Neuronal stem cell (in vitro differentiated cells): ENCODE measurements around the gene SCFD2.

Source experiments
- DNase-seq: peaks from one replicate; pipeline ENCODE4 v3.0.0-alpha.2; 2013; ENCODE audit warnings: low spot score
- H2AFZ ChIP-seq: one replicate; pipeline ENCODE4 v1.6.1; 2013; ENCODE audit warnings: mild to moderate bottlenecking, low read length, inconsistent platforms
- H2AK5ac ChIP-seq: 2 replicates; pipeline ENCODE4 v1.6.1; 2013; ENCODE audit warnings: low read depth, mild to moderate bottlenecking, inconsistent platforms, low read length, moderate library complexity, mixed read lengths
- H2BK120ac ChIP-seq: 2 replicates; pipeline ENCODE4 v1.6.1; 2013; ENCODE audit warnings: low read depth, mild to moderate bottlenecking, inconsistent platforms, low read length, moderate library complexity, mixed read lengths
- H2BK12ac ChIP-seq: one replicate; pipeline ENCODE4 v1.6.1; 2013; ENCODE audit warnings: low read length, inconsistent platforms
- H2BK15ac ChIP-seq: 2 replicates; pipeline ENCODE4 v1.6.1; 2013; ENCODE audit warnings: mild to moderate bottlenecking, low read length, inconsistent platforms, mixed read lengths
- H2BK5ac ChIP-seq: one replicate; pipeline ENCODE4 v1.6.1; 2013; ENCODE audit warnings: inconsistent platforms, mild to moderate bottlenecking, low read length, moderate library complexity
- H3K14ac ChIP-seq: one replicate; pipeline ENCODE4 v1.6.1; 2013; ENCODE audit warnings: low read length, inconsistent platforms
- H3K18ac ChIP-seq: 2 replicates; pipeline ENCODE4 v1.6.1; 2013; ENCODE audit warnings: low read length, inconsistent platforms
- H3K23ac ChIP-seq: 2 replicates; pipeline ENCODE4 v1.6.1; 2013; ENCODE audit warnings: low read depth, mild to moderate bottlenecking, mixed read lengths, low read length, inconsistent platforms; ENCODE audit not compliant: poor library complexity
- H3K27ac ChIP-seq: replicated peaks from 3 replicates; pipeline ENCODE4 v1.5.1; 2013; ENCODE audit warnings: low read length, inconsistent platforms
- H3K27me3 ChIP-seq, 3 experiments: 2 replicates each; pipeline ENCODE4 v1.6.1; 2013; ENCODE audit warnings: low read length in 3 of 3, mild to moderate bottlenecking in 2 of 3, inconsistent platforms in 1 of 3, low read depth in 1 of 3, mixed read lengths in 1 of 3, moderate library complexity in 1 of 3; ENCODE audit not compliant: control insufficient read depth in 3 of 3, insufficient read depth in 3 of 3
- H3K36me3 ChIP-seq, 2 donors: replicated peaks in 1 of 2; 2 replicates each; pipeline ENCODE4 v1.6.1; 2013; ENCODE audit warnings: low read length in 2 of 2; ENCODE audit not compliant: control insufficient read depth in 2 of 2, insufficient read depth in 2 of 2
- H3K4ac ChIP-seq: 2 replicates; pipeline ENCODE4 v1.6.1; 2013; ENCODE audit warnings: inconsistent platforms, mild to moderate bottlenecking, low read length, moderate library complexity
- H3K4me1 ChIP-seq, 2 donors: 1 replicate in 1 of 2; 2 replicates in 1 of 2; pipeline ENCODE4 v1.6.1; 2013; ENCODE audit warnings: low read length in 2 of 2, low read depth in 1 of 2; ENCODE audit not compliant: control insufficient read depth in 2 of 2, insufficient read depth in 1 of 2
- H3K4me2 ChIP-seq: one replicate; pipeline ENCODE4 v1.6.1; 2013; ENCODE audit warnings: mild to moderate bottlenecking, low read length, inconsistent platforms; ENCODE audit not compliant: insufficient read depth, poor library complexity, severe bottlenecking
- H3K4me3 ChIP-seq, 2 donors: 2 replicates each; pipeline ENCODE4 v1.5.1; 2013; ENCODE audit warnings: low read length in 2 of 2, mild to moderate bottlenecking in 2 of 2, inconsistent platforms in 1 of 2, moderate library complexity in 1 of 2
- H3K79me1 ChIP-seq: one replicate; pipeline ENCODE4 v1.6.1; 2013; ENCODE audit warnings: low read depth, mild to moderate bottlenecking, inconsistent platforms, low read length, moderate library complexity
- H3K9ac ChIP-seq: one replicate; pipeline ENCODE4 v1.6.1; 2013; ENCODE audit warnings: mild to moderate bottlenecking, low read depth, low read length, inconsistent platforms; ENCODE audit not compliant: poor library complexity
- H3K9me3 ChIP-seq, 2 donors: replicated peaks in 1 of 2; 2 replicates each; pipeline versions ENCODE3 to v1.6.1; 2013; ENCODE audit warnings: low read length in 2 of 2, mild to moderate bottlenecking in 2 of 2, inconsistent platforms in 1 of 2, low read depth in 1 of 2, mixed read lengths in 1 of 2, moderate library complexity in 1 of 2; ENCODE audit not compliant: control insufficient read depth in 2 of 2, insufficient read depth in 1 of 2
- H4K8ac ChIP-seq: one replicate; pipeline ENCODE4 v1.6.1; 2013; ENCODE audit warnings: low read depth, mild to moderate bottlenecking, inconsistent platforms, low read length, moderate library complexity
- H4K91ac ChIP-seq: one replicate; pipeline ENCODE4 v1.6.1; 2013; ENCODE audit warnings: low read length, low read depth, mild to moderate bottlenecking, inconsistent platforms; ENCODE audit not compliant: poor library complexity
- WGBS, 2 donors: extraction: QIAGEN DNeasy Blood & Tissue Kit; methylation state at CpG; one replicate each; pipeline ENCODE4 v1.1.7; 2013; ENCODE audit warnings: missing lambda C conversion rate in 2 of 2, mixed read lengths in 1 of 2; ENCODE audit not compliant: insufficient read length in 2 of 2, insufficient replicate concordance in 1 of 2; ENCODE audit errors: extremely low coverage in 2 of 2; 5-methylcytosine and 5-hydroxymethylcytosine counted together

Gene SCFD2

GRCh38 chr4:53066155-53066554, 299.7 kb downstream of the SCFD2 start:
- no peak overlapping the region for H3K27ac ChIP-seq
- H3K4me2 ChIP-seq, result no peak overlapping the region
- H3K14ac ChIP-seq, result no peak overlapping the region
- no peak overlapping the region for H3K4ac ChIP-seq
- H2AK5ac ChIP-seq, result no peak overlapping the region
- H2BK15ac ChIP-seq, result no peak overlapping the region
- WGBS, 2 donors, result no CpG with 5 or more reads among the region's 1 CpG
- no peak overlapping the region for H4K91ac ChIP-seq
- no peaks in the 10 kb centered on the region for H3K9me3 ChIP-seq
- H2BK12ac ChIP-seq, result no peak overlapping the region
- H3K4me3 ChIP-seq, result no peak overlapping the region
- H2AFZ ChIP-seq, result no peak overlapping the region
- no peaks in the 10 kb centered on the region for H3K4me1 ChIP-seq
- no peaks in the 10 kb centered on the region for H3K36me3 ChIP-seq
- DNase-seq, result no peak
- no peak overlapping the region for H3K23ac ChIP-seq
- H3K79me1 ChIP-seq, result no peaks in the 10 kb centered on the region
- no peak overlapping the region for H4K8ac ChIP-seq
- H2BK5ac ChIP-seq, result no peak overlapping the region
- no peak overlapping the region for H3K9ac ChIP-seq
- H3K27me3 ChIP-seq, result no peaks in the 10 kb centered on the region
- H3K18ac ChIP-seq, result no peak overlapping the region
- H2BK120ac ChIP-seq, result no peak overlapping the region

- no peaks in the 10 kb centered on the region for H3K36me3 ChIP-seq
- no peak overlapping the region for H2BK5ac ChIP-seq
- H4K8ac ChIP-seq, result no peak overlapping the region
- H4K91ac ChIP-seq, result no peak overlapping the region
- no CpG with 5 or more reads among the region's 1 CpG for WGBS, 2 donors
- H2BK120ac ChIP-seq, result no peak overlapping the region
- H3K4me3 ChIP-seq, result no peak overlapping the region
- no peaks in the 10 kb centered on the region for H3K79me1 ChIP-seq
- no peaks in the 10 kb centered on the region for H3K4me1 ChIP-seq
- H3K4me2 ChIP-seq, result no peak overlapping the region
- H2BK12ac ChIP-seq, result no peak overlapping the region
- H3K18ac ChIP-seq, result no peak overlapping the region
- H2BK15ac ChIP-seq, result no peak overlapping the region
- no peaks in the 10 kb centered on the region for H3K9me3 ChIP-seq
- no peak overlapping the region for H3K4ac ChIP-seq
- no peak overlapping the region for H2AK5ac ChIP-seq
- no peak overlapping the region for H3K23ac ChIP-seq
- no peak overlapping the region for H3K27ac ChIP-seq
- H3K14ac ChIP-seq, result no peak overlapping the region
- H3K27me3 ChIP-seq, result no peaks in the 10 kb centered on the region
- no peak overlapping the region for H3K9ac ChIP-seq
- DNase-seq, result no peak
- no peak overlapping the region for H2AFZ ChIP-seq
Observed at GRCh38 chr4:53064609-53065008, 301.3 kb downstream of the SCFD2 start.

GRCh38 chr4:53061091-53061850, 304.6 kb downstream of the SCFD2 start:
- Histone ChIP-seq H2BK12ac (no peak overlapping the region), H3K4me3 (no peak overlapping the region), H4K8ac (no peak overlapping the region), H3K9ac (no peak overlapping the region), H2BK120ac (no peak overlapping the region), H2BK15ac (no peak overlapping the region), H3K27me3 (no peaks in the 10 kb centered on the region), H3K14ac (no peak overlapping the region), H3K4me1 (no peaks in the 10 kb centered on the region), H3K36me3 (no peaks in the 10 kb centered on the region), H3K18ac (no peak overlapping the region), H3K23ac (no peak overlapping the region), H3K9me3 (no peaks in the 10 kb centered on the region), H2AFZ (no peak overlapping the region), H4K91ac (no peak overlapping the region), H2AK5ac (no peak overlapping the region), H2BK5ac (no peak overlapping the region), H3K79me1 (no peaks in the 10 kb centered on the region), H3K4me2 (no peak overlapping the region), H3K4ac (no peak overlapping the region), H3K27ac (no peak overlapping the region)
- no peak for DNase-seq
- WGBS, 2 donors, result no CpG with 5 or more reads among the region's 8 CpGs

- Histone ChIP-seq H3K79me1 (no peaks in the 10 kb centered on the region), H2BK12ac (no peak overlapping the region), H3K23ac (no peak overlapping the region), H3K14ac (no peak overlapping the region), H2AK5ac (no peak overlapping the region), H3K4me2 (no peak overlapping the region), H3K36me3 (no peaks in the 10 kb centered on the region), H3K9ac (no peak overlapping the region), H3K4me1 (no peaks in the 10 kb centered on the region), H2AFZ (no peak overlapping the region), H4K8ac (no peak overlapping the region), H2BK5ac (no peak overlapping the region), H2BK15ac (no peak overlapping the region), H3K4ac (no peak overlapping the region), H3K9me3 (no peaks in the 10 kb centered on the region), H2BK120ac (no peak overlapping the region), H3K27ac (no peak overlapping the region), H3K27me3 (no peaks in the 10 kb centered on the region), H3K18ac (no peak overlapping the region), H3K4me3 (no peak overlapping the region), H4K91ac (no peak overlapping the region)
- no peak for DNase-seq
- no CpG with 5 or more reads among the region's 3 CpGs for WGBS, 2 donors
Observed at GRCh38 chr4:53060278-53060677, 305.6 kb downstream of the SCFD2 start.
